Activated T-cell treated with anti-CD3 and anti-CD28 coated beads for 1 hour (primary cell): ENCODE measurements around the gene CREB3L2.
"Not testable (repeated sequence)": the region's sequence is repeated elsewhere in the genome, so short reads cannot be mapped to it uniquely, and the experiment has no call there.

Experiments used
- DNase-seq: peaks from one replicate; pipeline ENCODE4 v3.0.0-alpha.2; 2020; ENCODE audit warnings: low read depth

The CREB3L2 gene

DNA sequence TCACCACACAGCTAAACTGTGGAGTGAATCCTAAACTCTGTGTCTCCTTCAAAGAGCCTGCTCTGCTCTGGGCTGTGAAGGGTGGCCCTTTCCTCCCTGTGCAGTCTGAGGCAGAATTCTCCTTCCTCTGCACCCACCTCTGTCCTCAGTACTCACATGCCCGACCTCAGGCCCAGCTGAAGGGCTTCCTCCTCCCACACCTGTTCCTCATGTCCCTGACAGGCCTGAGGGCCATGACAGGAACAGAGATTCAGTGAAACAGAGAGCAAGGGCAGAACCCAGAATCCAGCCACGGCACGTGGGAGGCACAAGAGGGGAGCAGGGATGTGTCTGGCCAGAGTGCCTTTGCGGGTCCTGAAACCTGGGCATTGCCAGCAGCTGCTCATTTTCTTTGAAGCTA, 13.9 kb downstream of the CREB3L2 start:
- no peak for DNase-seq

DNA sequence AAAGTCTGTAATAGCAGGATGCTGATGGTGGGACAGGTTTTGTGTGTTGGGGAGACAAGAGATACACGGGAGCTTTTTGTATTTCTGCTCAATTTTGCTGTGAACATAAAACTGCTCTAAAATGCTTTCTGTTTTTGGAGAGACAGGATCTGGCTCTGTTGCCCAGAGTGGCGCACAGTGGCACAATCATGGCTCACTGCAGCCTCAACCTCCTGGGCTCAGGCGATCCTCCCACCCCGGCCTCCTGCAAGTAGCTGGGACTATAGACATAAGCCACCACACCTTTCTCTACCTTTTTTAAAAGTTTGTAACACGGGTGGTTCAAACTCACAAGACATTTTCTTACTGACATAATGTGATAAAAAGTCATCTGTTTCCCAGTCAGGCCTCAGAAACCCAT, 14.3 kb downstream of the CREB3L2 start:
- DNase-seq = no peak

DNA sequence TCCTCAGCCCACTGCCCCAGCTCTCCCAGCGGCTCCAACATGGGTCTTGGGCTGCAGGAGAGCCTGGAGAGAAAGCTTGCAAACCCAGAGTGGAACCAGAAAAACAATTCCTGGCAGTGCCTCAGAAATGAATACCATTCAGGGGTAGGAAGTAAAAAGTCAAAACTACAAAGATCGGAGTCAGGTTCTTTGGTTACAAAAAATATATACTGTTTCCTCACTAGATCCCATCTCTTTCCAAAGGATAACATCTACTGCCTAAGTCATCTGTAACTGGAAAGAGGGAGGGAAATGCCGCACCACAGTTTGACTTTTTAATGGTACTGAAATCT, 14.9 kb downstream of the CREB3L2 start:
- no peak for DNase-seq

GRCh38 chr7:137986252-137987017, 15.5 kb downstream of the CREB3L2 start:
- no peak for DNase-seq

DNA sequence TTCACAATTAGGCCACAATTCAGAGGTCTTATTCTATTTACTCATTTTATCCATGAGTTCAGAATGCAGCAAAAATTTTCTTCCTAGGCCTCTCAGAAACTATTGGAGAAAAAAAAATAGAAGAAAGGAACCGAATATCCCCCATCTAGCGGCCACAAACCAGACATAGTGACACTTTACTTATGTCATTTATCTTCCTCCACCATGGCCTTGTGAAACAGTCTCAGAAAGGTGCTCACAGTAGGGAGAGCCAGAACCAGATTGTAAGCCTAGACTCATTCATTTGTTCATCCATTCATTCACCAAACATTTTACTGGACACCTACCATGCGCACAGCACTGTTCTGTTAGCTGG, 16.0 kb downstream of the CREB3L2 start:
- DNase-seq = no peak

DNA sequence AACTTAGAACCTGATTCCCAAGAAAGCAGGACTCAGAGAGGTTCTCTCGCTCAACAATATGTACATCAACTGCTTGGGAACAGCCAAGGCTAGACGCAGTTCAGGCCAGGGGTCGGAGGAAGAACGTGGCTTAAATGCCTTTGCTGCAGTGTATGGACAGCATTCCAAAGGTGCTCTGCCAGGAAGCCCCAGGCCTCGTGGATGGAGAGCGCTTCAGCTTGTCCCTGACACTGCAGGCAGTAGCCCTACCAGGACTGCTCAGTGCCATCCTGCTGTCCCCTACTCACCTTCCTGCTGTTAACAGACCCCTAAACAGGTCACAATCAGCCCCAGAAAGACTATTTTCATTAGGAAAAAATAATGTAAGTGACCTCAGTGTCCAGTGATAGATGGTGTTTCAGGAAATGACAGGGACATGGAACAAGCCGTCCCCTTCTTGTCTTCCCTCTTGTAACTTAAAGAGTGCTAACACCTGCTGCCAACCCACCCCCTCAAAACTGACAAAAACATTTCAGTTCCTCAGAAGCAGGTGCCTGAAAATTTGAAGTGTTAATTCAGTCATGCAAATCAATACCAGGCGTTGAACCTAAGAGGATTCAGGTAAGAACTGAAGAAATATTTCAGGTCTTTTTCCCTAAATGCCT, 16.5 kb downstream of the CREB3L2 start:
- DNase-seq = no peak

DNA sequence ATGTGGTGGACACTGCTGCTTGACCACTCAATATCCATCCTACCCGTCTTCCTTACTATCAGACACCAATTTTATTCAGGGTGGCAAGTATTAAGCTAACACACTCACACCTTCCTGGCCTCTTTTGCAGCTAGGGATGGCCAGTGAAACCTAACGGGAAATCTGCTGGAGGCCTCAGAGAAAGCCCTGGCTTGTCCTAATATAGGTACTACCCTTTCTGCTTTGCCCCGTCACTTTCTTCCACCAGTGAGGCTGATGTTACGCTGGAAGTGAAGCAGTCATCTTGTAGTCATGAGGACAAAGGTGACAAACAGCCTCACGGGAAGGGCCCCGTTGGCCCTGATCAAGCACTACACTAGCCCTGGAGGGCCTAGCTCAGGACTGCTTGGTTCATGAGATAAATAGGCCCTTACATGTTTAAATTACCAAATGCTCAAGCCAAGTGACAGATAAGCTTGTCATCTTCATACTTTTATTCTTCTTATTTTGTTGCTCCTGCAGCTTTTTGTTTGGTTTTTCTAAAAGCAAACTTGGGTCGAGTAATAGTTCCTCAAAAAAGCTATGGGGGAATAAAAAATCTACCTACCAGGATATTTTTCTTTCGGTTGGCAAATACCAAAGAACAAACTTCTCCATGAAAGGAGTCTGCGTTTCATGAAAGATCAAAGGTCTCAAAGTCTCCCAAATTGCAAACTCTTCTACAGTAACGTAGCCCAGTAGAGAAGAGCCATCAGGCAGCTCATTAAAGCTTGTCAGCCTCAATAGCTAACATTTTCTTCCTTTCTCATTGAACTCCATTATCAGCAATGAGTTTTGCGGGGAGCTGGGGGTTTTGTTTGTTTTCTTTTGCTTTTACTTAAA, 17.5 kb downstream of the CREB3L2 start:
- DNase-seq = no peak

- no peak for DNase-seq
Observed at GRCh38 chr7:137983323-137984008, 18.4 kb downstream of the CREB3L2 start.

GRCh38 chr7:137982394-137982793, 19.5 kb downstream of the CREB3L2 start:
- DNase-seq = not testable (repeated sequence)

DNA sequence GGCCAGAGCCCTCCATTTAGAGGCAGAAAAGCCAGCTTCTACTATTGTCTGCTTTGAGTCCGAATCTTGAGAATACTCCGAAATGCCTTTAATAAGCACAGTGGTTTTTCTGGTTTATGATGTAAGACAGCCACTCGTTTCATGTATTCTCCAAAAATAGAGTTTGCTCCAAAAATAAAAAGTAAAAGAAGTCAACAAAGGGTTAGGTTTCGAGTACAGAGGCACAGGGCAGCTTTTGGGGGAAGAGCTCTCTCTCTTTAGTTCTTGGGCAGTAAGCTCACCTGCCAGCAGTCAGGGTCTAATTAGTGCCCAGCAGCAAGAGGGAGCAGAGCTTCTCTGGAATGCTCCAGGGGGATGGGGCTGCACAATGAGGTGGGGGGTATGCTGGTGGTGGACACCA, 20.2 kb downstream of the CREB3L2 start:
- no peak for DNase-seq

- DNase-seq = no peak
Observed at GRCh38 chr7:137981175-137981574, 20.7 kb downstream of the CREB3L2 start.

DNA sequence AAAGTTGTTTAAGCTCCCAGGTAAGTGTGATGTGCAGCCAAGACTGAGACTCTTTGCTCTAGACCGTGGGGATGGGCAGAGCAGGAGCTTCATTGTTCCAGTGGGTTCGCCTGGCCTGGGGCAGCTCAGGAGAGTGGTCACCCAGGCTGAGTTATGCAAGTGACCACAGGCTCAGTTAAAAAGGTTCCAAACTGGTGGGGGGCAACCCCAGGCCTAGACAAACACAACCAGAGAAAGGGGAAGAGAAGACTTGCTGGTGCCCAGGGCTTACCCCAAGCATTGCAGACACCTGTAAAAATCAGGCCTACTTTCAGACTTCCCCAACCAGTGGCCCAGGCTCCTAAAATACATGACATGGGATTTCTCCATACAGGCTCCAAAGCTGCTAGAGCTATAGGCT, 21.6 kb downstream of the CREB3L2 start:
- DNase-seq = no peak

DNA sequence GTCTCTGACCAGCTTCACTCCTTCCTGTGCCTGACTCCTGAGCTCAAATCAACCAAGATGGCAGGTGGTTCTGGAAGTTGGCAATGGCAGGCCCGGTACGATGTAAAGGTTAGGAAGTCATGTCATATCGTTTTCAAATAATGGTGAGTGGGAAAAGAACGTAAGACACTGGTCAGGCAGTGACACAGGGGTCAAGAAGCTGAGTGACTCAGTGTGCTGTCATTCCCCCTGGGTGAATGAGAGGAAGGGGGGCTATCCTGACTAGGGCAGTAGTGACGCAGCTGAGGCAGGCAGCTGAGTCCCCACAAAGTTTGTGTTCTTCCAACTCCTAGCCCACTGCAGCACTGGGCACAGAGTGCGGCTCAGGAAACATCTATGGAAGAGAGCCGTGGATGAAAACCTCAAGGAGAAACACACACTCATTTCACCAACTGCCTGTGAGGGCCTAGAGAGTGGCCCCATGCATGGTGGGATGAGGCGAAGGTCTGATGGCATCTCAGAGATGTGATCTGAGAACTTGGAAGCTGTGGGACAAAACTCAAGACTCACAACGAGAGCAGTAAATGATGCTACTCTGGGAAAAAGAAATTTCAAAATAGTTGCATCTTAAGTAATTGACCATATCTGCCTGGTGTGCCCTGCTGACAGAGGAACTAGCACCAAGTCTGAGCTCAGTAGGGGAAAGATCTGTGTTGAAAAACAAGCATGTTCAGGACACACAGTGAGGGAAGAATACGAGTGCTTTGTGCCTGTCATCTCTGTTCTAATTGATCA, 23.2 kb downstream of the CREB3L2 start:
- DNase-seq = no peak

- no peak for DNase-seq
Observed at GRCh38 chr7:137977173-137977572, 24.7 kb downstream of the CREB3L2 start.

DNA sequence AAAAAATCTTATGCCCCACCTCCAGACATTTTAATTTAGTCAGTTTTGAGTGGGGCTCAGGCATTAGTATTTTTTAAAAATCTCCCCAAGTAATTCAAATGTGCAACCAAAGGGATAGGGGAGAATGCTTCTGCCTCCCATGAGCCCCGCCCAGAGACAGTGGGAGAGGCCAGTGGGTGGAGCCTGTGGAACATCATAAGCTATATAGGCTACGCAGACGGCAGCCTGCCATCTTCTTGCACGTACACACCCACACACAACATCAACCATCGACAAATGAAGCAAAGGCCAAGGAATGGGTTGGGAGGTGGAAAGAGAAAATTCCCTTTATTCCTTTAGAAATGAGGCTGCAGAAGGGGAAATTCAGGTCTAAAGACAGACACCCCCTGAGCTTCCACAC, 25.2 kb downstream of the CREB3L2 start:
- no peak for DNase-seq

- no peak for DNase-seq
Observed at GRCh38 chr7:137976232-137976631, 25.7 kb downstream of the CREB3L2 start.

DNA sequence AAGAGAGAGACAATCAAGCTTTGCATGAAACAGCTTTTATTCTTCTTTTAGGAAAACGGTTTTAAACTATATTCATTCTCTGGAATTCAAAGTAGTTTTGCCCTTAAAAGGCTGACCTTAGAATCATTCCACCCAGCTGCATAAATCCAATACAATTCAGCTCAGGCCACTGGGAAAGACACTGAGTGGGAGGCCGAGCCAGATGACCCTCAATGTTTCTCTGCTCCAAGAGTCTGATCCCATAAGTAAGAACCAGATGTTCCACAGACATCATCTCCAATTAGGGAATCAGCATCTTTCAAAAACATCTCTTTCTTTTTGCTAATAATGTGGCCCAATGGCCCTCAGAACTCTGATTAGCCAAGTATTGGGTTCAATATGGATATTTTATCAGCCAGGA, 26.1 kb downstream of the CREB3L2 start:
- no peak for DNase-seq

GRCh38 chr7:137975221-137975620, 26.7 kb downstream of the CREB3L2 start:
- no peak for DNase-seq

- DNase-seq = no peak
Observed at GRCh38 chr7:137974766-137975165, 27.1 kb downstream of the CREB3L2 start.

GRCh38 chr7:137970253-137970975, 31.5 kb downstream of the CREB3L2 start:
- no peak for DNase-seq

- no peak for DNase-seq
Observed at GRCh38 chr7:137969828-137970227, 32.1 kb downstream of the CREB3L2 start.
